GM19438 (cell line): ENCODE measurements around the gene CDHR3.

ENCODE experiments used
- ATAC-seq: cut with Tn5 transposase; IDR thresholded peaks from one replicate; pipeline ENCODE4 v1.9.1; 2021; ENCODE audit warnings: low read depth; ENCODE audit not compliant: unreplicated experiment

The CDHR3 gene

GRCh38 chr7:106045586-106045985 lies 82.5 kb downstream of the CDHR3 start:
- no peak for ATAC-seq

GRCh38 chr7:106047184-106047583 lies 84.1 kb downstream of the CDHR3 start:
- no peak for ATAC-seq

- no peak for ATAC-seq
These were observed 85.0 kb downstream of the CDHR3 start for GRCh38 chr7:106047818-106048705.

DNA sequence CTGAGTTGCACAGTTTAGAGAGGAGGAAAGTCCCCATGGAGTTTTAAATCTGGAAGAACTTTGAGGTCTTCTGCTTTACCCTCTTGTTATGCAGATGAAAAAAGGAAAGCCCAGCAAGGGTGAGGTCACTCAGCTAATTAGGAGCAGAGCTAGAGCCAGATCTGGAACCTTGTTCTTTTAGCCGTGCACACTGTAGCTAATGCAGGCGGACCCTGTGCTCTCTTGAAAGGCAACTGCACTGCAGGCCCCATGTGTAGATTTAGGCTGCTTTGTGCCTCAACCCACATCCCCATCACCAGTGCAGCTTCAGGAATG lies 85.6 kb downstream of the CDHR3 start:
- ATAC-seq = no peak

- no peak for ATAC-seq
These were observed 86.2 kb downstream of the CDHR3 start for GRCh38 chr7:106049139-106049752.

DNA sequence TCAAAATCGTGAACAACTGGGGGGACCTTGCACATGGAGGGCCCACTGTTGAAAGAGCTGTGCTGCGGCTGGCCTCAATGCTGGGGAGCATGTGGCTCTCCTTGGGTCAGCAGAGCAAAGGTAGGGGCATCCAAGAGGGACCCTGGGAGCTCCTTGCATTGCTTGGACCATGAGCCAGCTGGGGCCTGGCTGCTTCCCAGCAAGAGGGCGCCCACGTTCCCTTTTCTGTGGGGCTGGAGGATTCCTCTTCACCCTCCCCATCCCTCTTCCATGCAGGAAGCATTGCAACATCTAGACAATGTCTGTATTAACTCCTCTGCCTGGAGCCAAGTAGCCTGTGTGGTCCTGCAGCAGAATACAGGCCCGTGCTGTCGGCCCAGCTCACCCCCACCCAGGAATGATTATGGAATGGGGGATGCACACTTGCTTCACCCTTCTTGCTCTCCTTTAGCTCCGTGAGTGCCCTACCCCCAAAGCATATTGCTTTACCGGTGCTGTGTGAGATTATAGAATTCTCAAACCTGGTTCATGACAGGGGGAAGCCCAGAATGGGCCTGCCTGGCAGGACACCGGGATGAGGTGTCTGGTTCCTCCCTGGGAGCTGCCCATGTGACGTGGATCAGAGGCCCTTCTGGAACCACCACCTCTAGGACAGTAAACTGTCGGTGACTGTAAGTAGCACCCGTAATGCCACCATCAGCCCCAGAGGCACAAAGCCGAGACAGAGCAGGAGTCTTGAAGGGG lies 87.1 kb downstream of the CDHR3 start:
- no peak for ATAC-seq

GRCh38 chr7:106050746-106051117 lies 87.7 kb downstream of the CDHR3 start:
- ATAC-seq = no peak

DNA sequence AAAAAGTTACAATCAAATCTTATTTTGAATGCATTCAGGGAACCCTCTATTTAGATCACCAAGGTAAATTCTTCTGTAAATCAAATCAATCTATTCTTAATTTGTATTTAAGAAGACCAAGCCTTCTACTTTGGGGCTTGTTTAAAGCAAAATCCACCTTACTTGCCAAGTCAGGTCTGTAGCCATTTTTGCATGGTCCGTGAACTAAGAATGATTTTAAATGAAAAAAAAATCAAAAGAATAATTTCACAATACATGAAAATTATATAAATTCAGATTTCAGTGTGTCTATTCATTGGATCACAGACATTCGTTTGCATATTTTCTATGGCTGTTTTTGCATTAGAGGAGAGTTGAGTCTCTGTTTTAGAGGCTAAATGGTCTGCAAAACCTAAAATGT lies 89.6 kb downstream of the CDHR3 start:
- ATAC-seq = no peak

GRCh38 chr7:106053109-106053508 lies 90.0 kb downstream of the CDHR3 start:
- no peak for ATAC-seq

- no peak for ATAC-seq
These were observed 91.3 kb downstream of the CDHR3 start for GRCh38 chr7:106054156-106054910.

DNA sequence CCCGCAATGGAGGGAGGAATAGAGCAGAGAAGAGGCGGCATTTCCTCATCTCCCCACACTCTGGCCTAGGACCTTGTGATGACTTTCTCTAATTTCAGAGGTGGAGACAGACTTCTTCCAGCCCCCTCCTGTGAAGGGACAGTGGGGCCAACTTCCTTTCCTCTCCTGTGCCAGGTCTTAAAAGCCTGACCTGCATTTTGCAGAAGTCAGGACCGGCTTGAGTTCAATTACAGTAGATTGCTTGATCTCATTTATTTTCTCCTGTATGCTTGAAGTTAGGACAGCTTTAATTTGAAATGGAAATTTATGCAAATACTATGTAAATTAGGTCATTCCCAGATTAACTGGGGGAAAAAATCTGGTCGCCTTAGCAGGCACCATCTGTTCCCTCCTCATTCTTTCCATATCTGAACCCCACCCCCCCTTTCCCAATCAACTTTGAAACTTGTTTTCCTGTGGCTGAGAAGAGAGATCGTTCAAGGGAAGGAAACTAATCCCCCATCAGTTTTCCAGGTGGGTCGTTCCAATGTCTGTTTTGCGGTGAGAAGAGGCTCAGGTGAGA lies 92.0 kb downstream of the CDHR3 start:
- no peak for ATAC-seq

DNA sequence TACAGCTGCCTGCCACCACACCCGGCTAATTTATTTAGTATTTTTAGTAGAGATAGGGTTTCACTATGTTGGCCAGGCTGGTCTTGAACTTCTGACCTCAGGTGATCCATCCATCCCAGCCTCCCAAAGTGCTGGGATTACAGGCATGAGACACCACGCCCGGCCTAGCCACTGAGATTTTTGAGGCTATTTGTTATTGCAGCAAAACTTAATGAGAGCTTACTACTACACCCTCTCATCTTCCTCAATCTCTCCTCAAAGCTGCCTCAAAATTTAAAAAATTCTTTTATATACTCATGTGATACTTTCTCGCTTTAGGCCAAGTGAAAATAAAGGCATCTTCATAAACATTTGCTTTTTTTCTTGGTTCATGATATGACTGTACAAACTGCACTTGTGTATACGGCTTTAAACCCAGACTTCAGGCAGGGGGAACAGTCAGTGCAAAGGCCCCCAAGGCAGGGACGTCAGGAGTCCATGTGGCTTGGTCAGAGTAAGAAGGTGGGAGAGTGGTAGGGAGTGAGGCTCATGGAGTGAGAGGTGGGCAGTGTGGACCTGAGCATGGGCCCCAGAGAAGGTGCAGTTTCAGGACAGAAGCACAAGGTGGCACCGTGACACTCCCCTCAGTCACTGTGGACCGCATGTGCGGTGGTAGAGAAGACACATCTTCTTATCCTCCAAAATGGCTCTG lies 93.6 kb downstream of the CDHR3 start:
- ATAC-seq = peak; percentile 35

GRCh38 chr7:106057204-106057961 lies 94.3 kb downstream of the CDHR3 start:
- no peak for ATAC-seq

DNA sequence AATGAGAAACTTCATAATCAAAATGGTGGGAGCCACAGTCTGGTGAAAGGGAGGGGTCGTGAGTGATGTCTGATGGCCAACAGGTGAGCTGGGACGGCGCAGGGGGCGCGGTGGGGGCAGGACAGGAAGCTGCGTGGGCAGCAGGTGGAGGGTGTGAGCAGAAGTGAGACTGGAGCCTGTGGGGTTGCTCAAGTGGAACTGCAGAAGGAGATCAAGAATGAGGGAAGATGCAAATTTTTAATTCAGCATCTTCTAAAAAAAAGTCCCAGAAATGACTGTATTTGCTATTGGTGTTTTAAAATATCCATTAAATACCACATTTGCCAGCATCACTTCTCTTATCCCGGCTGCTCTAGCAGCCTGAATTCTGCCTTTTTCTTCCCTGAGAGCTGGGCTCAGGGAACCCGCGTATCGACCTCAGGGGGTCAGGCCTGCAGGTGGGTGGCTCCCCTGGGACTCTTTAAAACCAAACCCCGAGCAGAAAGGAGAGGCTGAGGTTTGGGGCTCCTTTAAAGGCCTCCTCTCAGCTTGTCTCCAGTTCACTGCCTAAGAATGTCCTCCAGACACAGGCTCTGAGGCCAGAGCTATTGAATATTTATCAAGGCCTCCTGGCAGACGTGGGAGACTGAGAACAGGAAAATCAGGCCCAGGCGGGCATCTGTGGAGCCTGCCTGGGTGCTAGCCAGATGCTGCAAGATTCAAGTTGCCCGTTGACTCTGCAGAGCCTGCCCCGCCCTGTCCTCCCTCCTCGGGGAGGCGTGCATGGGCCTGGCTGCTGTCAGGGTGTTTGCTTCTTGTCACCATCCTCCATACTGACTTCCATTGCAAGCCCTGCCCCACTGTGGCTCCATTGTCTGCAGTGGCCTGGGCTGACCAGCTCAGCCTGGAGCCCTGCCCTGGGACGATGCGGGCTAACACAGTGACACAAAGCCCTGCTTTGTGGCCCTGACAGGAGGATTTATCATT lies 95.2 kb downstream of the CDHR3 start:
- peak; percentile 81 for ATAC-seq

DNA sequence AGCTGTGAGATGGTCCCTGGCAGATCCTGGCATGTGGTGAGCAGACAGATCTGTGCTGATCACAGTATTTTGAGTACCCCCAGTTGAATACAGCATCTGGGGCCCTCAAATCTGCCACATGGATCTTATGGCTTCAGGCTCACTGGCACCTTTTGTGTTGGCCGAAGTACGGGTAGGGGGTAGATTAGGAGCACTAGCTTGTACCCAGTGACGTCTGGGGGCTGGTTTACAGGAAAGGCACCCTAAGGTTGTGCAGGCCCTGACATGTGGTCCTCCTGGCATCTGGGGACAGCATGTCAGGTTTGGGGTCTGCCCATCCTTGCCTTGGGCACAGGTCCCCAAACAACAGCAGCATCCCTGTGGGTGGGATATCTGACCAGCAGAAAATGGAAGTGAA lies 95.9 kb downstream of the CDHR3 start:
- ATAC-seq = no peak

DNA sequence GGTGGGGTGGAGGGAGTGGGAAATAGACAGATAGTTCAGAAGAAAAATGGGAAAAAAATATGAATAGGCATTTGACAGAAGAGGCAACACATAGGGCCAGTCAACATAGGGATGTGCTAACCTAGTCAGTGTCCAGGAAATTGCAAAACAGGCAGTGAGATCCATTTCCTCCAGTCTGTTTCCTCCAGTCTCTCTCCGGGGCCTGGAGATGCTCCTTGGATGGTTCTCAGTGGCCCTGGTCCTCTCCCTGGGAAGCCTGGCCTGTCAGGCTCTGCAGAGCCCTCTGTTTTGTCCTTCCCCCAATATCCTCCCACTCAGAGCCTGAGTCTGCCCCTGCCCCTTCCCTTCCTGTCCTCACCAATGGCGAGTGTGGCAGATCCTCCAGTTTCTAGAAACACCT lies 96.5 kb downstream of the CDHR3 start:
- no peak for ATAC-seq

DNA sequence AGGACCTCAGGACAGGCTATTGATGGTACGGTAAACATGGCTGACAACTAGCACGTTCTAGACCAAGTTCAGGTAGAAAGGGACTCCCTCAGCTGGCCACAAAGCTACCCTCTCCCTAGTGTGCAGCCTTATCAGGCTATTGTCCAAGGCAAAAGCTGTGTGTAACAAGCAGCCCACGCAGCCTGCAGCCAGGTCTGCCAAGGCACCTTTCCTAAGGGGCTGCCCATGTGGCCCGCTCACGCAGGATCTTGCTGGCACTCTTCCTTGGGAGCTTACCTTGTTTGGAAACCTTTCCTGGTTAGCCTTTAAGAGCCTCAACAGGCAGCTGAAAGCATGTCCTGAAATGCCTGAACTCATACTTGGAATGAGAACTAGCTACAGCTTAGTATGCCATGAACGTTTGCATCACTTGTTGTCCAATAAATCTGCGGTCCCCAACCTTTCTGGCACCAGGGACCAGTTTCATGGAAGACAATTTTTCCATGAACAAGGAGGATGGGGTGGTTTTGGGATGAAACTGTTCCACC lies 97.4 kb downstream of the CDHR3 start:
- no peak for ATAC-seq
